Gastroesophageal sphincter (tissue), 3 donors: ENCODE data around the gene MYOM1.

Experiments used
- EP300 ChIP-seq: sonication (generic); formaldehyde crosslinking; IDR thresholded peaks from one replicate; pipeline ENCODE4 v1.6.1; 2017; ENCODE audit warnings: antibody characterized with exemption, mild to moderate bottlenecking
- POLR2A ChIP-seq, 2 donors: fragments of 450-650 bp; IDR thresholded peaks; one replicate each; pipeline ENCODE4 v1.6.1; 2017; ENCODE audit warnings: antibody characterized with exemption in 2 of 2, mild to moderate bottlenecking in 2 of 2, moderate library complexity in 1 of 2
- TF ChIP-seq, protein P1 (sequence below), 4 experiments: fragments of 200-600 bp in 2 of 4; fragments of 450-650 bp in 2 of 4; sonication (generic) in 1 of 4; IDR thresholded peaks; one replicate each; pipeline ENCODE4 v1.5.1; 2017 to 2019; ENCODE audit warnings: antibody characterized with exemption in 4 of 4, mild to moderate bottlenecking in 2 of 4, moderate library complexity in 2 of 4

DNA sequence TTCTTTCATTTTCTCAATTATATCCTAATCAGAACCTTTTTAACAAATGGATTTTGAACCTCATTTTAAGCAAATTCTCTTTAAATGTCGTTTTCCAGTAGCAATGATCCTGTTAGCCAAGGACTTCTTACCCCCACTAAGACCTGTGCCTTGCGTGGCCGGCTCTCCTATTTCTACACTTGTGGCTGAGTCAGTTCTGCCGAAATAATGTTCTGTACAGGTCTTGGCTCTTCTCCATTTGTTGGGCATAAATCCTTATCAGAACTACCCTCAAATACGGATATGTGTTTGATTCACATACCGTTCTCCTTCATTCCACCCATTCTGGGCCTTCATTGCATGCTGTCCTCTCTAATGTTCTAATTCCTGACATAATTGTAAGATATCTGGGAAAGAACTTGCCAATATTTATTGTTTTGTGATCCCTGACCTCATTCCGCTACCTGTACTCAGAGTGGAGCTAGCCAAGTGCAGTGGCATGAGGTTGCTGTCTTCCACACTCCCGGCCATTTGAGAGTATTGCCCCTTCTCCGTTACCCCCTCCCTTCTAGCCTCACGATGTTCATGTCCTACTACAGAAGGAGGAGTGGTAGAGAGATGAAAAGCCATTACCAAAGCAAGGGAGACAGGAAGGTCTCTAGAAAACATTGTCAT, 78.7 kb downstream of the MYOM1 start:
- TF ChIP-seq, protein P1, sequence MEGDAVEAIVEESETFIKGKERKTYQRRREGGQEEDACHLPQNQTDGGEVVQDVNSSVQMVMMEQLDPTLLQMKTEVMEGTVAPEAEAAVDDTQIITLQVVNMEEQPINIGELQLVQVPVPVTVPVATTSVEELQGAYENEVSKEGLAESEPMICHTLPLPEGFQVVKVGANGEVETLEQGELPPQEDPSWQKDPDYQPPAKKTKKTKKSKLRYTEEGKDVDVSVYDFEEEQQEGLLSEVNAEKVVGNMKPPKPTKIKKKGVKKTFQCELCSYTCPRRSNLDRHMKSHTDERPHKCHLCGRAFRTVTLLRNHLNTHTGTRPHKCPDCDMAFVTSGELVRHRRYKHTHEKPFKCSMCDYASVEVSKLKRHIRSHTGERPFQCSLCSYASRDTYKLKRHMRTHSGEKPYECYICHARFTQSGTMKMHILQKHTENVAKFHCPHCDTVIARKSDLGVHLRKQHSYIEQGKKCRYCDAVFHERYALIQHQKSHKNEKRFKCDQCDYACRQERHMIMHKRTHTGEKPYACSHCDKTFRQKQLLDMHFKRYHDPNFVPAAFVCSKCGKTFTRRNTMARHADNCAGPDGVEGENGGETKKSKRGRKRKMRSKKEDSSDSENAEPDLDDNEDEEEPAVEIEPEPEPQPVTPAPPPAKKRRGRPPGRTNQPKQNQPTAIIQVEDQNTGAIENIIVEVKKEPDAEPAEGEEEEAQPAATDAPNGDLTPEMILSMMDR (IDR thresholded peaks at IDR 0.05): no peak
- TF ChIP-seq POLR2A (IDR thresholded peaks at IDR 0.05) (no peak), EP300 (no peak)
